Activated naive CD4-positive, alpha-beta T cell treated with anti-CD3 and anti-CD28 coated beads, Interleukin-2, amount 50 U/mL, for 16 hours (primary cell): ENCODE data around the gene SPATA6.
"Not testable (repeated sequence)": the region's sequence is repeated elsewhere in the genome, so short reads cannot be mapped to it uniquely, and the experiment has no call there.

ENCODE experiments used
- DNase-seq: peaks from one replicate; pipeline ENCODE4 v3.0.0-alpha.2; 2020

SPATA6 gene

DNA sequence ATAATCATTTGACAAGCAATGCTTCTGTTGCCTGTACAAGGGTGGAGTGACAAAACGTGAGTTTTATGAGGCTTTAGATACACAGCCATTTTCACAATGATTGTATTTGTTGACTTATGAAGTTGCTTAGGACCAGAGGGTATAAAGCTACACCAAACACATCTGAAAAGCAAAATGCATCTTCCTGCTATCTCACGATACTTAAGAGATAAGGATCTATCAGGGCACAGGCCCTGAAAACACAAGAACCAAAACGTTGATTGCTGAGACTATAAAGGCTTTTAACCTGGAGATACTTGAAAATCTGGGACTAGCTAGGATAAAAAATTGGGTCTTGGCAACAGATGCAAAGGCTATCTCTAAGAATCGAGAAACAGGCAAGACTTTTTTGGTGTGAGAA is 133.7 kb downstream of the SPATA6 start:
- no peak for DNase-seq

- DNase-seq, result no peak
Observed at GRCh38 chr1:48333316-48333715, 138.7 kb downstream of the SPATA6 start.

- DNase-seq, result no peak
Observed at GRCh38 chr1:48332115-48332514, 139.9 kb downstream of the SPATA6 start.

DNA sequence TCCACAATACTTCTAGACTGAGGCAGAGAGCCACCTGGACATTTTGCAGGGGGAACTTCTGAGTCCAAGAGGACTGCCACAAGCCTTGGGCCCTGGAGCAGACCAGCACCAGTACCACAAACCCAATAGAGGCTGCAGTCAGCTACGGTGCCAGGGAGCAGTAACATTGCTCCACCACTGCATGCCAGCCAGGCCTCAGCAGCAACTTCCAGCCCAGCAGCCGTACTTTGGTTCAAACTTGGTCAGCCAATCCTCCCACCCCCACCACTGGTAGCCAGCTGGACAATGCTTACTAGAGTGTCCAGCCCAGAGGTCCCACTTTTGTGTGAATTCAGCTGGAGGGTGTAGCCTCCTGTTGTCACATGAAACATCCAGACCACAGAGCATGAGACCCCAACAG is 142.1 kb downstream of the SPATA6 start:
- no peak for DNase-seq

DNA sequence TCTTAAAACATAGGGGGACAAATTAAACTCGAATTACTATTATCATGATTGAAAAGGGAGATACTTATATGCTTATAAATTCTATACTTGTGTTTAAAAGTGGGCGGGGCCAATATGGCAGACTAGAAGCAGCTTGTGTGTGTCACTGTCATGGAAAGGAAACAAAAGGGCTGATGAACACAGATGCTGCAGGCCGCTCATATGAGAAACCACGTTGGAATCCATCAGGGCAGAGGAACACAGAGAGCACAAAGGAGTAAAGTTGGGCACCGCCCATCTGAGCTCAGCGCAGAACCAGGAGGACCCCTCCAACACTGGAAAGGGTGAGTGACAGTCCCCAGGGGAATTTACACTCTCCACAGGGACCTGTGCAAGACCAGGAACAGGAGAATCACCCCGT is 142.5 kb downstream of the SPATA6 start:
- no peak for DNase-seq

DNA sequence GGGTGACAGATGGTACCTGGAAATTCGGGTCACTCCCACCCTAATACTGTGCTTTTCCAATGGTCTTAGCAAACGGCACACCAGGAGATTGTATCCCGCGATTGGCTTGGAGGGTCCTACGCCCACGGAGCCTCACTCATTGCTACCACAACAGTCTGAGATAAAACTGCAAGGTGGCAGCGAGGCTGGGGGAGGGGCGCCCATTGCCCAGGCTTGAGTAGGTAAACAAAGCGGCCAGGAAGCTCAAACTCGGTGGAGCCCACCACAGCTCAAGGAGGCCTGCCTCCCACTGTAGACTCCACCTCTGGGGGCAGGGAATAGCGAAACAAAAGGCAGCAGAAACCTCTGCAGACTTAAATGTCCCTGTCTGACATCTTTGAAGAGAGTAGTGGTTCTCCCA is 160.2 kb downstream of the SPATA6 start:
- DNase-seq, result not testable (repeated sequence)

DNA sequence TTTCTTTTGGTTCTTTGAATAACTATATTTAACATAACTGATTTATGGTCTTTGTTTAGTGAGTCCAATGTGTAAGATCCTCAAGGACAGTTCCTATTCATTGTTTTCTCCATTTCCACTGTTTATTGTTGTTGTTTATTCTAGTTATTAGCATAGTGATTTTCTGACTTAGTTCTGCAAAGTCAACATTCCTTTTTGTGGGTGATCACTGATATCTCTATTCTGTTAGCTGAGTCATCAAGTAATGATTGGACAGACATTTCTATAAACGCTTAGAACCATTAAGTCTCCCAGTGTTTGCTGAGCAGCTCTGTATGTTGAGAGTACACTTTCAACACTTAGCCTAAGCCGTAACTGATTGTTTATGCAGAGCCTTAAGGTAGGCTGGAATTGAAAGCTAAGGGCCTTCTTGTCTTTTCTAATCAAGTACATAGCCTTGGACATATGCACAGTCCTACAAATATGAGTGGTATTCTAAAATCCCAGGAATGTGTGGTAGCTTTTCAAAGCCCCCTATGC is 162.4 kb downstream of the SPATA6 start:
- no peak for DNase-seq

DNA sequence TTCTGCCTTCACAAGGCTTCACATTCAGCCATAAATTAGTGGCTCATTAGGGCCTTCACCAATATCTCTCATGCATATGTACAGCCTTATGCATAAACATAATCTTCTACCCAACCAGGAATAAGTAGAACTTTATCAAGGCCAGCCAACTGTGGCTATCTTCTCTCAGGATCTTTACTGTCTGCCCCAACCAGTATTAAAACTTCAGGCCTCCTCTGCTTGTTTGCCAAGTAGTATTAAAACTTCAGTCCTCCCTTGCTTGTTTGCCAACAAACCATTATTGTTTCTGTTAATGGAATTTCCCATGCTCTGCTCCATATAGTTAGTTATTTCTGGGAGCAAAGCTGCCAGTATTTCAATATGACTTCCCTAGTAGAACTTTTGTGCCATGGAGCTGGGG is 169.4 kb downstream of the SPATA6 start:
- DNase-seq, result no peak

DNA sequence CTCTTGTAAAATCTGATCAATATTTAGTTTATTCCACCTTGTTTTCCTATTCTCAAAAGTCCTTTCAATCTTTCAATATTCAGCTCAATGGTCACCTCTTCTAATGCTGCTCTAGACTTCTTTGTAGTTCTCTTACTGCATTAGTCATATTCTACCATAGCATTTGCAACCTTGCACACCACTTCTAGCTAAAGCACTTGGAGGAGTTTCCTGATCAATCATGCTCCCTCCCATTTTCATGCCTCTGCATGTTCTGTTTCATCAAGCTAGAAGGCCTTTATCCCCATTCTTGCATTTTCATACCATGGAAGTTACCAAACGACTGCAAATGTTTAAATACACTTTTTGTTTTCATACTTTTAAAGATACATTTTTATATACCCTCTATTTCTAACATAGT is 177.3 kb downstream of the SPATA6 start:
- DNase-seq, result no peak

GRCh38 chr1:48294094-48294493 is 177.9 kb downstream of the SPATA6 start:
- DNase-seq, result not testable (repeated sequence)

DNA sequence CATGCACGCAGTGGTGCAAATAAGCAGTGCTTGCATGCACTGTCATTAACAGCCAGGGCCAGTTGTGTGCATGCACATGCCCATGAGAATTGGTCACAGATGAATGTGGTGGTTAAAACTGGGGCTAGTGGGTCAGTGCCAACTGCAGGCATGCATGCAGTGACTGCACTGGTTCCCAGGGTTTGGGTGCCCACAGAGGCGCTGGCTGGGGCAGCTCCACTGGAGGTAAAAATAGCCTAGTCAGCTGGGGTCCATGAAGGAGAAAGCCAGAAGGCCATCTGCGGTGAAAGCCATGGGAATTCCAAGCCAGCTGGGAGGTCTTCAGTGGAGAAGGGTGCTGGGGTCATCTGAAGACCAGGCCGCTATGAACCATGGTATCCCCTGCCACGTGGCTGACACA is 179.3 kb downstream of the SPATA6 start:
- no peak for DNase-seq

DNA sequence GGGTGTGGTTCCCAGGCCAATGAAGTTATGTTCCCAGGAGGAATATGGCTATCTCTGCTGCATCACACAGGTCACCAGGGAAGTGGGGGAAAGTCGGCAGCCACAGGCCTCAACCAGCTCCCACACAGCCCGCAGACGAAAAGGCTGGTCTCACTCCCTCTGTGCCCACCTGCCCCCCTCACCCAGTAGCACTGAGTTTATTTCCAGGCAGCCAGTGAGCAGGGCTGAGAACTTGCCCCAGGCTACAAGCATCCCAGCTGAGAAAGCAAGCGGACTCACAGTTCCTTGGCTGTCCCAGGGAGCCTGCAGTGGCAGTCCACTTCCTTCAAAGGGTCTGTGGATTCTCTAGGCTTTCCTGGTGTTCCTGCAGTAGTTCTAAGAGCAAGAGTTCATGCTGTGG is 180.6 kb downstream of the SPATA6 start:
- no peak for DNase-seq

DNA sequence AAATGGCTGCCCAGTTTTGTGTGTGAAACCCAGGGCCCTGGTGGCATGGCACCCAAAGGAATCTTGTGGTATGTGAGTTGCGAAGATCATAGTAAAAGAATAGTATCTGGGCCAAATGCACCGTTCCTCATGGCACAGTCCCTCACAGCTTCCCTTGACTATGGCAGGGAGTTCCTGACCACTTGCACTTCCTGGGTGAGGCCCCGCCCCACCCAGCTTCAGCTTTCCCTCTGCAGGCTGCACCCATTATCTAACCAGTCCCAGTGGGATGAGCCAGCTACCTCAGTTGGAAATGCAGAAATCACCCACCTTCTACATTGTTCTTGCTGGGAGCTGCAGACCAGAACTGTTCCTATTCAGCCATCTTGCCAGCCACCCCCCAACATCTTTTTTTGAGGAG is 186.5 kb downstream of the SPATA6 start:
- DNase-seq, result no peak

GRCh38 chr1:48284696-48285420 is 187.1 kb downstream of the SPATA6 start:
- DNase-seq, result not testable (repeated sequence)

GRCh38 chr1:48282329-48282728 is 189.7 kb downstream of the SPATA6 start:
- DNase-seq, result not testable (repeated sequence)

DNA sequence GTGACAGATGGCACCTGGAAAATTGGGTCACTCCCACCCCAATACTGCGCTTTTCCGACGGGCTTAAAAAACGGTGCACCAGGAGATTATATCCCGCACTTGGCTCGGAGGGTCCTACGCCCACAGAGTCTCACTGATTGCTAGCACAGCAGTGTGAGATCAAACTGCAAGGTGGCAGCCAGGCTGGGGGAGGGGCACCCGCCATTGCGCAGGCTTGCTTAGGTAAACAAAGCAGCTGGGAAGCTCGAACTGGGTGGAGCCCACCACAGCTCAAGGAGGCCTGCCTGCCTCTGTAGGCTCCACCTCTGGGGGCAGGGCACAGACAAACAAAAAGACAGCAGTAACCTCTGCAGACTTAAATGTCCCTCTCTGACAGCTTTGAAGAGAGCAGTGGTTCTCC is 194.6 kb downstream of the SPATA6 start:
- DNase-seq, result not testable (repeated sequence)

DNA sequence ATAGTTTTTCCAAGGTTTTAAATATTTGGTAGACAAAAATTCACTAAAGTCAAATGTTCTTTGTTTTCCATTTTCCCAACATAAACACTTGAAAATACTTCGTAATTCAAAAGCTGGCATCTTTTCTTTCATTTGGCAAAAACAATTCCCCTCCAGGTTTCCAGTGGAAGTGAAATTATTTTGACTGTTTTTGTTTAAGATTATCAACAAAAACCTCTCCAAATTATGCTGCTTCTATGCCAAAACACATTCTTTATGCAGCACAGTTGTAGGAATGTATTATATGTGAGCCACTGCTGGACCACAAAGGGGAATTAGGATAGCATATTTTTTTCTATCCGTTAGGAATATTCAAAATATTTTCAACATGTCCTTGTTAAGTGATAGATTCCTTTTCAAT is 205.4 kb downstream of the SPATA6 start:
- DNase-seq, result no peak

GRCh38 chr1:48263041-48263440 is 209.0 kb downstream of the SPATA6 start:
- DNase-seq, result no peak

DNA sequence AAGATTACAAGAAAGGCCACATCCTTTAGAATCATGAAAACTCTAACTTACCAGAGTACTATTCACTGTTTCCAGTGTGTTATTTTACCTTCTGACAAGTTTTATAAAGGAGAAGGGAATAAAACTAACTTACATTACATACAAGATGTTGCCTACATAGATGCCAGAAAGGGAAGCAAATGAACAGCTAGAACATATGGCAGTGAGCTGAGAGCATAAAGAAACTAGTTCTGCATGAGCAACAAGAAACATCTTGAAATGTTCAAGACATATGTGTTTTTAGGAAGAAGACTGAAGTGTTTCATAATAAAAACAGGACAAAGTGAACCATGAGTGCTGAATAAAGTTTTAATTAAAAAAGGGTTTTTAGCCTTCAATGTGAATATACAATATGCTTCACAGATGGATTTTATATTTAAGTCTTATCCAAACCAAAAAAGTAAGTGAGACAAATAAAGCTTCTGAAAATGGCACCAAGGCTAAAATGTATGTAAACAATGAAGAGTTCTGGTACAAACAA is 210.1 kb downstream of the SPATA6 start:
- no peak for DNase-seq

DNA sequence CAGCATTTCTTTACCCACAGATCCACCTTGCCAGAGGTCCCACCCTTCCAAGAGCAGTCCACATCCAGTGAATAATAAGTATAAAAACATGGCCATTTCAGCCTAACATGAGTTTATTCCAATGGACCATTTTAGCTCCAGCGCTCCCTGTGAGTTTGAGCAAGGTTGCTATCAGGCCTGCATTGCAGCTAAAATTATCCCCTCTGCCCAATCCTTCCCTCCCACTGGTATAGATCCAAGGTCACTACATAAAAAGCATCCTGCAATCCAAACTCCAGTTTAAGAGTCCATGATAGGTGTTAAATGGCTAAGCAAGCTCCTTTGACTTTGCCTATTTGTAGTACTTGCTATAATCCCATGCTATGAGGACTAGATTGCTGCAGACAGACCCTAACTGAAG is 213.9 kb downstream of the SPATA6 start:
- DNase-seq, result no peak

DNA sequence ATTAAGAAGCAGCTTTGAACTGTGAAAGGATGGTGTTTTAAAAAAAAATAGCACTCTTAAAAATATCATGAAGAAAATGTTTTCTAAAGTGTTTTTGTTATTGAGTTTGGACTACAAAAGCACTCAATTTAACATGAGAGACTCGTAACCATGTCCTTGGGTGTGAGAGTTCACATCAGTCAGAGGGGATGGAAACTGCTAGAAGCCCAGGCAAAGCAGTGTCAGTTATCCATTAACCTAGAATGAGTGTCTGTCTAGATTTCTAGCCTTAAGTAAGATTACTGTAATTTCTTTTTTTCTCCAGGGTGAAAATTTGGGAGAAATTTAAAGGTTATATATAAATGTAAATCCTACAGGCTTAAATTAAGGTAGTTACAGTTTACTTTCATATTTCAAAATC is 217.8 kb downstream of the SPATA6 start:
- DNase-seq, result no peak

- no peak for DNase-seq
Observed at GRCh38 chr1:48251821-48252220, 220.2 kb downstream of the SPATA6 start.

DNA sequence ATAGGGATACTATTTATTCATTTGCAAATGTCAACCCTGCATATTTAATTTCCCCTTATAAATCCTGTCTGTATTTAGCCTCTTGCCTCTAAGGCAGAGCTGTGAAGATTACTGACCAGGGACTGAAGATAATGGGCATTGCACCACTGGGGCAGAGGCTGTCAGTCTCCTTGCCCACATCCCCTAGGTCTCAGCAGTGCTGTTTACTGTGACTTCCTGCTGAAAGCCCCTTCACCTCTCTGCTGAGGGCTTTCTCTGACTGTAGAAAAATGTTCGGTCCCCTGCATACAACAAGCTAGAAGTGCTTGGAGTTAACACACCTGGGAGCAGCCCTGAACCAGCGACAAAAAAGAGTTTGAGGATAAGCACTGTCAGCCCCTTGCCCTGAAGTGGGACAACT is 220.7 kb downstream of the SPATA6 start:
- no peak for DNase-seq

DNA sequence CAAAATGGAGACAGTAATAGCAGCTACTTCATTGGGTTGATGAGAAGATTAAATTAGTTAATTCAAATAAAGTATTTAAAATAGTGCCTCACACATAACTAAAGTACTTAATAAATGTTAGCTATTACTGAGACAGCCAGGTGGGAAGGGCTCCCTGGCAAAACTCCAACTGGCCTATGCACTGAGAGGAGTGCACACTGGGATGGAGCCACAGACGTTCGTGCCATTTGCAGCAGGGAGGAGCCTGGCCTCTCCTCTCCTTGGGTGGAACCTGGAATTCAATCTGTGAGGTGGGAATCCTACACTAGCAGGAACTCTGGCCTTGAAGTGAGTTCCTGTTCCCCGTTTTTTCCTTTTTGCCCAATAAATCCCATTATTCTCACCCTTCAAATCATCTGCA is 221.4 kb downstream of the SPATA6 start:
- DNase-seq, result no peak

DNA sequence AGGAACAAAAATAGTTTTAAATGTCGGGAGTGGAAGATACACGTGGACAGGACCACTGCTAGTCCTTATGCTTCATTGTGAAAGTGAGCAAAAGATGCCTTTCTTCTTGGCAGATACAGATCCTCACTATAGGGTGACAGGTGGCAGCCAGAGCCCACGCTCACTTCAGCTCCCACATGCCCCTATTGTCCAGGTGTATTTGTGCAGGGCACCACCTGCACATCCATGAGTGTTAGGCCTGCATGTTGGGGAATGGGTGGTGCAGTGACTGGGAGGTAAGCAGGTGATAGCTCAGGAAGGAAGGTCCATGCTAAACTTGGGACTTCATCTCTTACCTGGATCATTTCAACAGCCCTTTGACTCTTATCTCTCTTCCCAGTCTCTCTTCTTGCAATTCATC is 222.1 kb downstream of the SPATA6 start:
- DNase-seq, result no peak
